Mucosa of gallbladder (tissue), 1 donor: ENCODE results near the gene GRIN2D. TPM values are rescaled to one million over a fixed set of nuclear protein-coding genes. Genes with fewer than 3 reads are reported as not detected.

ENCODE experiments used
- DNase-seq: peaks from one replicate; pipeline ENCODE4 v3.0.0-alpha.2; 2020; ENCODE audit warnings: low spot score
- total RNA-seq: library from RNA; stranded (reverse); gene quantifications from one replicate; pipeline ENCODE4 v1.2.1, GENCODE V29; 2021
- donor health status: DM: no; HTN: no; CAD: no.

The GRIN2D gene
- total RNA-seq, 1 donor from 2014 or later, result 0.69 TPM

GRCh38 chr19:48397263-48398101 lies 4.0 kb downstream of the GRIN2D start:
- DNase-seq, result no peak

GRCh38 chr19:48398102-48398374 lies 4.6 kb downstream of the GRIN2D start:
- no peak for DNase-seq

GRCh38 chr19:48398375-48399235 lies 5.1 kb downstream of the GRIN2D start:
- peak; percentile 68 for DNase-seq

- peak; percentile 40 for DNase-seq
Measured at GRCh38 chr19:48400018-48400742, 6.7 kb downstream of the GRIN2D start.

- no peak for DNase-seq
Measured at GRCh38 chr19:48401287-48401686, 7.8 kb downstream of the GRIN2D start.

- DNase-seq, result peak; percentile 47
Measured at GRCh38 chr19:48403606-48404005, 10.1 kb downstream of the GRIN2D start.

- no peak for DNase-seq
Measured at GRCh38 chr19:48405010-48405659, 11.7 kb downstream of the GRIN2D start.

GRCh38 chr19:48405850-48406249 lies 12.4 kb downstream of the GRIN2D start:
- DNase-seq, result no peak

GRCh38 chr19:48413879-48414587 lies 20.6 kb downstream of the GRIN2D start:
- DNase-seq, result no peak

GRCh38 chr19:48415395-48415794 lies 21.9 kb downstream of the GRIN2D start:
- peak; percentile 77 for DNase-seq

- no peak for DNase-seq
Measured at GRCh38 chr19:48415806-48416221, 22.3 kb downstream of the GRIN2D start.

- no peak for DNase-seq
Measured at GRCh38 chr19:48417421-48417820, 24.0 kb downstream of the GRIN2D start.

GRCh38 chr19:48418317-48419064 lies 25.0 kb downstream of the GRIN2D start:
- no peak for DNase-seq

GRCh38 chr19:48419158-48419920 lies 25.9 kb downstream of the GRIN2D start:
- no peak for DNase-seq

GRCh38 chr19:48421548-48421947 lies 28.1 kb downstream of the GRIN2D start:
- DNase-seq, result no peak

- DNase-seq, result no peak
Measured at GRCh38 chr19:48424694-48425219, 31.3 kb downstream of the GRIN2D start.

GRCh38 chr19:48428670-48429069 lies 35.2 kb downstream of the GRIN2D start:
- DNase-seq, result no peak

- no peak for DNase-seq
Measured at GRCh38 chr19:48433337-48433736, 39.9 kb downstream of the GRIN2D start.

- no peak for DNase-seq
Measured at GRCh38 chr19:48436586-48436985, 43.1 kb downstream of the GRIN2D start.
